ENCODE data around the gene ADRB2. TPM values are rescaled to one million over a fixed set of nuclear protein-coding genes. Genes with fewer than 3 reads are reported as not detected.

Gene ADRB2
- total RNA-seq, 1 experiment from 2014 or later = 2.8 TPM

DNA sequence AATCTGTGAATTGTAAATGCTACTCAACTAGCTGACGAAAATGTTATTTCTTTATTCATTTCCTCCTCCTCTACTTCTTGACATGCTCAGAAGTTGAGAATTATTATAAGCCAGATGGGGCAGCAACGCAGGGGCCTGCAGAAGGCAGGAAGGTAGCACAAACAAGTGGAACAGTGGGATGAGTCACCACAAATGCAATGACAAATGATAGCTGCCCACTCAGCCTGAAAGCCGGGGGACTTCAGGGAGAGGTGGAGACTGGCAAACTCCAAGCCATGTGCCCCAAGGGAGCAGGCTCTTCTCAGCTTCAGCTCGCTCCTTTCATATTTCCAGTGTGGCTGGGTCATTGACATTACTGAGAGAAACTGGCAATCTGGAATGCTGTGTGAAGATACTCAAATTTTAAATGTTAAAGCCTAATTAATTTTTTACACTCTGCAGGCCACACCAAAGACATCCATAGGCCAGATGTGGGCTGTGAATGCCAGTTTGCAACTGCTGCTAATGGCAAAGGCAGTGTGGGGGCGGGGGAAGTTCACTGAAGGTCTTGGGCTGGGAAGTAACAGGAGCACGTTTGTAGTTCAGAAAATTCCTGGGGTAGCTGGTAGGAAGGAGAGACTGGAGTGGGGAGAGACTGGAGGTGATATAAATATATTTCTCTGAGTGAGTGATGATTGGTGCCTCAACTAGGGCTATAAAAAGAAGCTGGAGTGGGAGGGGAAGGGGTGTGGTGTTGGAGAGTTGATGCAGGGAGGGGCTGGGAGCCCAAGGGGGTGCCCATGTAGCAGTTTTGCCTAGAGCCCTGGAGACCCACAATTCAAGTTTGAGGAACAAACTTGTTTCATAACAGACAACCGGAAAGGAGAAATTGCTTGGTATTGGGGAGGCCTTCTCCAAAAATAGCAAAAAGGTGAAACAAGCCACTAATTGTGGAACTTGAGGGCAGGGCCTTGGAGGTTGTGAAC, 20.8 kb upstream of the ADRB2 start:
- Histone ChIP-seq H3K36me3 (ENCODE audit: low read depth) (no peaks in the 10 kb centered on the region), H3K9me3 (ENCODE audit: insufficient read depth, low read depth) (no peaks in the 10 kb centered on the region), H3F3A (ENCODE audit: insufficient read depth, low read depth) (peaks cover 11% of the 10 kb centered on the region; the same call in 1 of the 2 replicates), H3K9me2 (ENCODE audit: insufficient read depth) (no peaks in the 10 kb centered on the region), H4K20me1 (ENCODE audit: insufficient read depth) (no peaks in the 10 kb centered on the region), H3K27me3 (ENCODE audit: insufficient read depth, low read depth) (no peaks in the 10 kb centered on the region), H3K4me2 (no peak overlapping the region), H3K4me3 (no peak overlapping the region), H3K4me1 (replicated peaks; ENCODE audit: insufficient read depth) (peaks cover 26% of the 10 kb centered on the region), H3K27ac (no peak overlapping the region), H2AFZ (no peak overlapping the region), H3K79me2 (ENCODE audit: low read depth) (no peaks in the 10 kb centered on the region)
- TF ChIP-seq, protein P1, sequence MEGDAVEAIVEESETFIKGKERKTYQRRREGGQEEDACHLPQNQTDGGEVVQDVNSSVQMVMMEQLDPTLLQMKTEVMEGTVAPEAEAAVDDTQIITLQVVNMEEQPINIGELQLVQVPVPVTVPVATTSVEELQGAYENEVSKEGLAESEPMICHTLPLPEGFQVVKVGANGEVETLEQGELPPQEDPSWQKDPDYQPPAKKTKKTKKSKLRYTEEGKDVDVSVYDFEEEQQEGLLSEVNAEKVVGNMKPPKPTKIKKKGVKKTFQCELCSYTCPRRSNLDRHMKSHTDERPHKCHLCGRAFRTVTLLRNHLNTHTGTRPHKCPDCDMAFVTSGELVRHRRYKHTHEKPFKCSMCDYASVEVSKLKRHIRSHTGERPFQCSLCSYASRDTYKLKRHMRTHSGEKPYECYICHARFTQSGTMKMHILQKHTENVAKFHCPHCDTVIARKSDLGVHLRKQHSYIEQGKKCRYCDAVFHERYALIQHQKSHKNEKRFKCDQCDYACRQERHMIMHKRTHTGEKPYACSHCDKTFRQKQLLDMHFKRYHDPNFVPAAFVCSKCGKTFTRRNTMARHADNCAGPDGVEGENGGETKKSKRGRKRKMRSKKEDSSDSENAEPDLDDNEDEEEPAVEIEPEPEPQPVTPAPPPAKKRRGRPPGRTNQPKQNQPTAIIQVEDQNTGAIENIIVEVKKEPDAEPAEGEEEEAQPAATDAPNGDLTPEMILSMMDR (conservative IDR thresholded peaks at IDR 0.05) = no peak
- TF ChIP-seq EZH2 (IDR thresholded peaks at IDR 0.05; ENCODE audit: low read depth) = no peak
- ChIA-PET CTCF (interaction anchor here (0.7 to 1.3 kb wide), 2 partner anchors 64 to 74 kb away, joined by 3 to 4 read pairs; no protein-coding TSS in a partner anchor), POLR2A (ENCODE audit: unreplicated experiment) (interaction anchor here (0.6 to 0.7 kb wide), 2 partner anchors 28 to 152 kb away, joined by 4 to 6 read pairs; no protein-coding TSS in a partner anchor)
- peak in 1 of 2 experiments; percentile 43 for DNase-seq
- BruUV-seq (replicated peaks) = no TSS peak
- intact Hi-C loops (cut with micrococcal nuclease; ENCODE audit: unreplicated experiment) = loop anchor here (5.0 kb wide), 1 partner anchor 172 kb away; no protein-coding TSS in a partner anchor

DNA sequence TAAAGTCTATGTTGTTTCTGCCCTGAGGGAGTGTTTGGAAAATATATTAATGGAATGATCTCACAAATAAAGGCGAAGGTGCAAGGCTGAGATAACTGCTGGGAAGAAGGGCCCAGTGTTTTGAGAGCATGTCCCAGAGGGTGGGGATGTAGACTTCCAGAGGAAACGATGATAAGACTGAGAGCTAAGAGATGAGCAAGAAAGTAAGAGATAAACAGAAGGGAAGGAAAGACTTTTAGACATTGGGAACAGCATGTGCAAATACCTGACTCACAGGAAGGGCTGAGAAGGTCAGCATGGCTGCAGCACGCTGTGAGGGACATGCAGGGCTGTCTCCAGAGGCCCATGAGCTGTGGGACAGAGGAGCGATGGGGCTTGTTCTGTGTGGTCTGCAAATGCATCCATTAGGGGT, 19.9 kb upstream of the ADRB2 start:
- peaks cover 26% of the 10 kb centered on the region for H3K4me1 ChIP-seq (replicated peaks; ENCODE audit: insufficient read depth)
- H2AFZ ChIP-seq = no peak overlapping the region
- H3K27me3 ChIP-seq (ENCODE audit: insufficient read depth, low read depth) = no peaks in the 10 kb centered on the region
- TF ChIP-seq, protein P1 (conservative IDR thresholded peaks at IDR 0.05) = no peak
- no peak for TF ChIP-seq EZH2 (IDR thresholded peaks at IDR 0.05; ENCODE audit: low read depth)
- ChIA-PET CTCF (no interaction called here), POLR2A (ENCODE audit: unreplicated experiment) (interaction anchor here (0.5 kb wide), 1 partner anchor 18 kb away, joined by 3 read pairs; no protein-coding TSS in a partner anchor)
- DNase-seq = no peak
- H3K9me3 ChIP-seq (ENCODE audit: insufficient read depth, low read depth) = no peaks in the 10 kb centered on the region
- no TSS peak for BruUV-seq (replicated peaks)
- intact Hi-C loops (cut with micrococcal nuclease; ENCODE audit: unreplicated experiment) = loop anchor here (5.0 kb wide), 1 partner anchor 171 kb away; no protein-coding TSS in a partner anchor
- no peak overlapping the region for H3K4me2 ChIP-seq
- H3F3A ChIP-seq (ENCODE audit: insufficient read depth, low read depth) = peaks cover 11% of the 10 kb centered on the region; the same call in 1 of the 2 replicates
- H3K36me3 ChIP-seq (ENCODE audit: low read depth) = no peaks in the 10 kb centered on the region
- H3K27ac ChIP-seq = no peak overlapping the region
- H4K20me1 ChIP-seq (ENCODE audit: insufficient read depth) = no peaks in the 10 kb centered on the region
- no peaks in the 10 kb centered on the region for H3K9me2 ChIP-seq (ENCODE audit: insufficient read depth)
- H3K79me2 ChIP-seq (ENCODE audit: low read depth) = no peaks in the 10 kb centered on the region
- no peak overlapping the region for H3K4me3 ChIP-seq

DNA sequence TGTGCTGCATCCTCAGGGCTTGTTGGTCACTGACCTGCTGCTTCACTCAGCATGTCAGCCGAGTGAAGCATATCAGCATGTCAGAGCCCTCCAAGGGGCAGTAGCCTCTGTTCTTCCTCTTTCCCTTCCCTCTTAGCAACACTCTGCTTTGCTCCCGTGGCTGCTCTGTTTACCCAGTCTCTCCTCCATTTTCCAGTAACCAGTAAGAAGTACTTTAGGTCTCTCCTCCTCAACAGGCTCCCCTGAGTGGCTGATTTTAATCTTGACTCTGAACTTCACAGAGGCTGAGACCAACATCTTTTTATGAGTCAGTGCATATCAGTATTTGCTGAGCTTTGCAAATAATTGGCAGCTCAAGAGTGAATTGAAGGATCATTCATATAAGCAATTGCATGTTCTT, 18.6 kb upstream of the ADRB2 start:
- H3K27me3 ChIP-seq (ENCODE audit: insufficient read depth, low read depth) = no peaks in the 10 kb centered on the region
- H3F3A ChIP-seq (ENCODE audit: insufficient read depth, low read depth) = peaks cover 11% of the 10 kb centered on the region; the same call in 1 of the 2 replicates
- H3K4me1 ChIP-seq (replicated peaks; ENCODE audit: insufficient read depth) = peaks cover 26% of the 10 kb centered on the region
- ChIA-PET CTCF (interaction anchor here (0.6 kb wide), 1 partner anchor 46 kb away, joined by 3 read pairs; no protein-coding TSS in a partner anchor), POLR2A (ENCODE audit: unreplicated experiment) (interaction anchor here (0.6 kb wide), 1 partner anchor 18 kb away, joined by 6 read pairs; no protein-coding TSS in a partner anchor)
- H3K27ac ChIP-seq = no peak overlapping the region
- H3K4me2 ChIP-seq = no peak overlapping the region
- no peaks in the 10 kb centered on the region for H3K9me3 ChIP-seq (ENCODE audit: insufficient read depth, low read depth)
- H2AFZ ChIP-seq = no peak overlapping the region
- no peaks in the 10 kb centered on the region for H4K20me1 ChIP-seq (ENCODE audit: insufficient read depth)
- no peak for DNase-seq
- no peaks in the 10 kb centered on the region for H3K9me2 ChIP-seq (ENCODE audit: insufficient read depth)
- TF ChIP-seq EZH2 (IDR thresholded peaks at IDR 0.05; ENCODE audit: low read depth) = no peak
- TF ChIP-seq, protein P1 (conservative IDR thresholded peaks at IDR 0.05) = no peak
- intact Hi-C loops (cut with micrococcal nuclease; ENCODE audit: unreplicated experiment) = loop anchor here (2.0 to 5.0 kb wide), 2 partner anchors 19 to 169 kb away; partner anchors contain the start of gene ADRB2
- H3K4me3 ChIP-seq = no peak overlapping the region
- no peaks in the 10 kb centered on the region for H3K79me2 ChIP-seq (ENCODE audit: low read depth)
- no TSS peak for BruUV-seq (replicated peaks)
- H3K36me3 ChIP-seq (ENCODE audit: low read depth) = no peaks in the 10 kb centered on the region
